ENCODE measurements around the gene GPN2. TPM values are rescaled to one million over a fixed set of nuclear protein-coding genes. Genes with fewer than 3 reads are reported as not detected.
A peak's percentile ranks its signal among the peaks of the same experiment; 100 is the strongest.
"Not testable (repeated sequence)": the region's sequence is repeated elsewhere in the genome, so short reads cannot be mapped to it uniquely, and the experiment has no call there.

Gene GPN2
- polyA plus RNA-seq, 1 donor from 2014 or later = 20.3 TPM

DNA sequence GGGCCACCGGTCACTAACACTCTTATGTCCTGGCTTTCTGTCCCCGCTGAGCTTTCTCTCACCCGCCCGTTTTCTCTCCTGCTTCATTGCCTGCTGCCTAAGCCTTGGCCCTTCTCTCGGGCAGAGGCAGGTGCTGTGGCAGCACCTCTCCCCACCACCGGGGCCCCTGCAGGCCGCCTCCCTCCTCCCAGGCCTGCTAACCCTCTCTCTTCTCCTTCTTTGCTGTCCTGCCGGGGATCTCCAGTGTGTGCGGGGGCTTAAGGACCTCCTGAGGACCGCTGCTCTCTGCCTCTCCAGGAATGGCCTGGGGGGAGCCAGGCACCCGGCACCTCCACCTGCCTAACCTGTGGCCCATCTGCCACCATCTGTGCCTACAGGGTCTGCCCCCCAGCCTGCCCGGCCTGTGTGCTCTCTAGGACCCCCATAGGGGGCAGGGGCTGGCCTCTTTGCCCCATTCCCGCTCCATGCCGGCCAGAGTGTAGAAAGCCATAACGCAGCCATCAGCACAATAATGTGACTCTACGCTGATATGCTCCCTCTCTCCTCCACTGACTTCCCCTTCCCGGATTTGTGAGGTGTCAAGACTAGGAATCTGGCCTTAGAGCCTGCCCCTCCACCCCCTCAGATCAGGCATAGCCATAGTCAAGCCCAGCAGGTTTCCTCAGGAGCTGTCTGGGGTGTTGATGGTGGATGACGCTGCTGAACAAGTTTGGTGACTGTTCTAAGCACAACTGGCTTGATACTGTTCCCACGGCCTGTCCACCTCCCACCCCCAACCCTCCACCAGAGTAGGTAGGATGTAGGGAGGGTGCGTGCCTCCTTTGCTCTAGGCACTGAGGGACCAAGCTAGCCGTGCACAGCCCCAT, 33.2 kb downstream of the GPN2 start:
- Mint-ChIP-seq H3K4me3 (no peak overlapping the region), H3K36me3 (peaks cover 7% of the 10 kb centered on the region), H3K4me1 (peaks cover 0 to 3% (median under 1%) of the 10 kb centered on the region in 3 donors), H3K9me3 (no peaks in the 10 kb centered on the region), H3K27me3 (no peaks in the 10 kb centered on the region), H3K27ac (no peak overlapping the region)

- Mint-ChIP-seq H3K4me3 (peak overlapping the region in 1 of 4 donors; percentile 44), H3K9me3 (no peaks in the 10 kb centered on the region), H3K36me3 (peaks cover 7% of the 10 kb centered on the region), H3K27ac (no peak overlapping the region), H3K4me1 (peaks cover 0 to 3% (median 2%) of the 10 kb centered on the region in 3 donors), H3K27me3 (no peaks in the 10 kb centered on the region)
Measured at GRCh38 chr1:26856181-26856580, 33.9 kb downstream of the GPN2 start.

DNA sequence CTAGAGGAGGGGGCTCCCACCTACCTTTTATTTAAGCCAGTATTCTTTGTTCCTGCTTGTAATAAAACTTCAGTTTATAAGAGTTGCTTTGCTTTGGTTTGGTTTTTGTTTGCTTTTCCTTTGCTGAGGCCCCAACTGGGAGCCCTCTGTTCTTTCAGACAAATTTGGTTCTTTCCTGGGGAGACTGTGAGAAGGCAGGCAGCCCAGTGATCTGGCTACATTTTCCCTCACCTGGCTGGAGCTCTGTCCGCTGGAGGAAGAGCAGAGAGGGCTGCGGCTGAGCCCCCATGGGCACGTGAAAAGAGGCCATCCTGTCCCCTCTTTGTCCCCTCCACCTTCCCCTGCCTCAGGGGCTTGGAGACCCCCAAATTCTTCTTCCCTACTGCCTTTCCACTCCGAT, 34.4 kb downstream of the GPN2 start:
- Mint-ChIP-seq H3K4me3 (no peak overlapping the region), H3K27me3 (no peaks in the 10 kb centered on the region), H3K9me3 (no peaks in the 10 kb centered on the region), H3K36me3 (peaks cover 7% of the 10 kb centered on the region), H3K27ac (no peak overlapping the region), H3K4me1 (peaks cover 0 to 3% (median 2%) of the 10 kb centered on the region in 3 donors)

GRCh38 chr1:26854906-26855305, 35.2 kb downstream of the GPN2 start:
- H3K9me3 Mint-ChIP-seq = no peaks in the 10 kb centered on the region
- peaks cover 0 to 3% (median 2%) of the 10 kb centered on the region in 3 donors for H3K4me1 Mint-ChIP-seq
- no peak overlapping the region for H3K4me3 Mint-ChIP-seq
- no peaks in the 10 kb centered on the region for H3K27me3 Mint-ChIP-seq
- H3K36me3 Mint-ChIP-seq = peaks cover 6% of the 10 kb centered on the region
- no peak overlapping the region for H3K27ac Mint-ChIP-seq

GRCh38 chr1:26853600-26853999, 36.5 kb downstream of the GPN2 start:
- Mint-ChIP-seq H3K27ac (no peak overlapping the region), H3K27me3 (no peaks in the 10 kb centered on the region), H3K4me1 (peaks cover 0 to 3% (median 2%) of the 10 kb centered on the region in 3 donors), H3K4me3 (no peak overlapping the region), H3K36me3 (peaks cover 6% of the 10 kb centered on the region), H3K9me3 (no peaks in the 10 kb centered on the region)

GRCh38 chr1:26853156-26853555, 36.9 kb downstream of the GPN2 start:
- H3K4me1 Mint-ChIP-seq = peaks cover 0 to 3% (median 2%) of the 10 kb centered on the region in 3 donors
- H3K36me3 Mint-ChIP-seq = peaks cover 7% of the 10 kb centered on the region
- H3K9me3 Mint-ChIP-seq = no peaks in the 10 kb centered on the region
- H3K27ac Mint-ChIP-seq = no peak overlapping the region
- H3K4me3 Mint-ChIP-seq = no peak overlapping the region
- H3K27me3 Mint-ChIP-seq = no peaks in the 10 kb centered on the region

DNA sequence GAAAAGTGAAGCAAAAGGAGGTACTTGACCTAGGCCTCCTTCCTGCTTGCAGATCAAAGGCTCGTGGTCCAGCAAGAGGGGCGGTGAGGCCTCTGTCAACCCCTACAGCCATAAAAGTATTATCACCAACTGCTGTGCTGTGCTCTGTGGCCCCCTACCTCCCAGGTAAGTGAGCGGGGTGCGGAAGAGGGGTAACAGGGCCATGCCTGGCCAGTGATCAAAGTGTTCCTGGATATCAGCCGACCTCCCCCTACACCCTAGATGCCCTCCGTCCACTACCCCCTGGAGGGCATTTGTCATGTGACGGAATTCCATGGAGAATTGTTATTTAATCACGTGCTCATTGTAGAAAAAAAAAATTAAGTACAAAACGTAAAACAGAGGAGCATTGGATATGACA, 37.4 kb downstream of the GPN2 start:
- Mint-ChIP-seq H3K27me3 (no peaks in the 10 kb centered on the region), H3K4me3 (no peak overlapping the region), H3K27ac (no peak overlapping the region), H3K4me1 (peaks cover 0 to 3% (median 2%) of the 10 kb centered on the region in 3 donors), H3K36me3 (peaks cover 7% of the 10 kb centered on the region), H3K9me3 (no peaks in the 10 kb centered on the region)

DNA sequence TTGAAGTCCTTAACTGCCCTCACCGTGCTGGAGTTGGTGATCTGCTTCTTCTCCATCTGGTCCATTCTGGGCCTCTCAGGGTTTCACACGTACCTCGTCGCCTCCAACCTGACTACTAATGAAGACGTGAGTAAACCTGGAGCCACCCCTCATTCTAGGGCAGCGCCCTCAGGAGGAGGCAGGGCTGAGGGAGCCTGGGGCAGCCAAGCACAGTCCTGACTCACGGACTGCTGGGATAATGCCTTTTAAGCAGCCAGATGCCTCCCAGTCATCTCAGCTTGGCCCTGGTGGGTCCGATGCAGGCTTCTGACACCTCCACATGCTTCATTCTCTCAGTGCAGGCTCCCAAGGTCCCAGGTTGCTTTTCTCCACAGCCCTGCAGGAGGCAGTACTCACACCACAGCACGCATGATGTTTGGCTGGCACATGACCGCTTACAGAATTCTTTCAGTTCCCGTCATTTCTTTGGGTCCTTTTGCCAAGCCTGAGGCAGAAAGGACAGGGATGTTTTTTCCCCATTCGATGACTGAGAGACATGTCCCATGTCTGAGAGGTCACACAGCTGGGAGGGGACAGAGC, 38.9 kb downstream of the GPN2 start:
- no peaks in the 10 kb centered on the region for H3K9me3 Mint-ChIP-seq
- peaks cover 0 to 5% (median 3%) of the 10 kb centered on the region in 3 donors for H3K4me1 Mint-ChIP-seq
- H3K27me3 Mint-ChIP-seq = no peaks in the 10 kb centered on the region
- H3K4me3 Mint-ChIP-seq = no peak overlapping the region
- peaks cover 7% of the 10 kb centered on the region for H3K36me3 Mint-ChIP-seq
- peak overlapping the region in 1 of 3 donors; percentile 30 for H3K27ac Mint-ChIP-seq

GRCh38 chr1:26848941-26849774, 40.9 kb downstream of the GPN2 start:
- Mint-ChIP-seq H3K36me3 (peaks cover 1% of the 10 kb centered on the region), H3K27me3 (no peaks in the 10 kb centered on the region), H3K4me3 (no peak overlapping the region), H3K27ac (no peak overlapping the region), H3K9me3 (no peaks in the 10 kb centered on the region), H3K4me1 (peaks cover 0 to 5% (median 3%) of the 10 kb centered on the region in 3 donors)

- H3K4me1 Mint-ChIP-seq = peaks cover 0 to 5% (median 3%) of the 10 kb centered on the region in 3 donors
- H3K27me3 Mint-ChIP-seq = no peaks in the 10 kb centered on the region
- H3K9me3 Mint-ChIP-seq = no peaks in the 10 kb centered on the region
- no peak overlapping the region for H3K4me3 Mint-ChIP-seq
- H3K36me3 Mint-ChIP-seq = peaks cover 3% of the 10 kb centered on the region
- H3K27ac Mint-ChIP-seq = peak overlapping the region in 1 of 3 donors; percentile 39
Measured at GRCh38 chr1:26848499-26848898, 41.6 kb downstream of the GPN2 start.

DNA sequence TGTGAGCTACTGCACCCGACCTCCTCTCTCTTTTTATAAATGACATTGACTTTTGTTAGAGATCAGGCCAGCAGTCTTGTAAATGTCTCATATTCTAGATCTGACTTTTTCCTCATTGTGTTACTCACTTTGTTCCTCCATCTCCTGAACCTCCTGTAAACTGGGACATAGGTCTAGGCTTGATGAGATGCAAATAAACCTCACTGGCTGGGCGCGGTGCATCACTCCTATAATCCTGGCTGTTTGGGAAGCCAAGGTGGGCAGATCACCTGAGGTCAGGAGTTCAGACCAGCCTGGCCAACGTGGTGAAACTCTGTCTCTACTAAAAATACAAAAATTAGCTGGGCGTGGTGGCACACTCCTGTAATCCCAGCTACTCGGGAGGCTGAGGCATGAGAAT, 42.3 kb downstream of the GPN2 start:
- peak overlapping the region in 1 of 3 donors; percentile 51 for H3K27ac Mint-ChIP-seq
- not testable (repeated sequence) for H3K27me3 Mint-ChIP-seq, H3K36me3 Mint-ChIP-seq, H3K9me3 Mint-ChIP-seq, H3K4me1 Mint-ChIP-seq, H3K4me3 Mint-ChIP-seq

- Mint-ChIP-seq H3K4me3 (no peak overlapping the region), H3K36me3 (peaks cover 3% of the 10 kb centered on the region)
Measured at GRCh38 chr1:26844424-26845196, 45.5 kb downstream of the GPN2 start.

GRCh38 chr1:26839779-26840178, 50.3 kb downstream of the GPN2 start:
- H3K27me3 Mint-ChIP-seq = no peaks in the 10 kb centered on the region
- H3K4me3 Mint-ChIP-seq = no peak overlapping the region
- no peaks in the 10 kb centered on the region for H3K9me3 Mint-ChIP-seq
- peaks cover 3% of the 10 kb centered on the region for H3K36me3 Mint-ChIP-seq
- peak overlapping the region; percentile 87 to 96 (median 91) for H3K27ac Mint-ChIP-seq
- peaks cover 14 to 19% (median 18%) of the 10 kb centered on the region in 3 donors for H3K4me1 Mint-ChIP-seq

More at GRCh38 chr1:26844424-26845196, 45.5 kb downstream of the GPN2 start:
- Mint-ChIP-seq H3K4me1 (peaks cover 0 to 5% (median 0%) of the 10 kb centered on the region in 3 donors), H3K27ac (peak overlapping the region in 1 of 3 donors; percentile 78), H3K9me3 (no peaks in the 10 kb centered on the region), H3K27me3 (no peaks in the 10 kb centered on the region)

GRCh38 chr1:26839339-26839722, 50.8 kb downstream of the GPN2 start:
- Mint-ChIP-seq H3K4me3 (peak overlapping the region in 2 of 4 donors; percentile 33 to 61), H3K9me3 (no peaks in the 10 kb centered on the region), H3K36me3 (peaks cover 3% of the 10 kb centered on the region), H3K27ac (peak overlapping the region; percentile 87 to 96 (median 91)), H3K27me3 (no peaks in the 10 kb centered on the region), H3K4me1 (peaks cover 14 to 22% (median 19%) of the 10 kb centered on the region in 3 donors)

Data from IgD-negative memory B cell (primary cell).